Peyer's patch (tissue), 4 donors: ENCODE data around the gene KCNAB3. TPM values are rescaled to one million over a fixed set of nuclear protein-coding genes. Genes with fewer than 3 reads are reported as not detected.

Source experiments
- DNase-seq, 3 donors: peaks; one replicate each; pipeline ENCODE4 v3.0.0-alpha.2; 2017 to 2019
- H3K27ac ChIP-seq, 4 donors: fragments of 200-600 bp; sonication (generic); one replicate each; pipeline ENCODE4 v1.5.1; 2016 to 2019
- H3K27me3 ChIP-seq, 2 donors: fragments of 200-600 bp; sonication (generic); one replicate each; pipeline ENCODE4 v1.5.1; 2019
- H3K36me3 ChIP-seq, 3 donors: fragments of 200-600 bp; sonication (generic); one replicate each; pipeline ENCODE4 v1.5.1; 2016 to 2019
- H3K4me1 ChIP-seq, 4 donors: fragments of 200-600 bp; sonication (generic); one replicate each; pipeline ENCODE4 v1.5.1; 2016 to 2019
- H3K4me3 ChIP-seq, 4 donors: fragments of 200-600 bp; sonication (generic); 1 replicate in 3 of 4; 2 replicates in 1 of 4; pipeline ENCODE4 v1.5.1; 2016 to 2019; ENCODE audit warnings: mild to moderate bottlenecking in 1 of 4
- H3K9me3 ChIP-seq, 4 donors: fragments of 200-600 bp; sonication (generic); one replicate each; pipeline ENCODE4 v1.5.1; 2016 to 2019; ENCODE audit warnings: mild to moderate bottlenecking in 1 of 4
- POLR2A ChIP-seq, 2 donors: fragments of 450-650 bp; IDR thresholded peaks; one replicate each; pipeline ENCODE4 v1.5.1; 2017; ENCODE audit warnings: antibody characterized with exemption in 2 of 2, mild to moderate bottlenecking in 2 of 2, moderate library complexity in 2 of 2
- total RNA-seq, 4 donors: library from RNA; depleted of rRNA; stranded (reverse); fragments of >200 nt; gene quantifications; one replicate each; pipeline ENCODE4 v1.1.0, GENCODE V29; 2016
- TF ChIP-seq, protein P1 (sequence below), 6 experiments: fragments of 450-650 bp in 4 of 6; fragments of 200-600 bp in 2 of 6; sonication (generic) in 1 of 6; IDR thresholded peaks; one replicate each; pipeline ENCODE4 v1.5.1; 2017 to 2019; ENCODE audit warnings: antibody characterized with exemption in 6 of 6, mild to moderate bottlenecking in 3 of 6, moderate library complexity in 1 of 6

Gene KCNAB3
- total RNA-seq, 4 donors from 2014 or later: 0.95 to 5.0 (median 2.7) TPM

DNA sequence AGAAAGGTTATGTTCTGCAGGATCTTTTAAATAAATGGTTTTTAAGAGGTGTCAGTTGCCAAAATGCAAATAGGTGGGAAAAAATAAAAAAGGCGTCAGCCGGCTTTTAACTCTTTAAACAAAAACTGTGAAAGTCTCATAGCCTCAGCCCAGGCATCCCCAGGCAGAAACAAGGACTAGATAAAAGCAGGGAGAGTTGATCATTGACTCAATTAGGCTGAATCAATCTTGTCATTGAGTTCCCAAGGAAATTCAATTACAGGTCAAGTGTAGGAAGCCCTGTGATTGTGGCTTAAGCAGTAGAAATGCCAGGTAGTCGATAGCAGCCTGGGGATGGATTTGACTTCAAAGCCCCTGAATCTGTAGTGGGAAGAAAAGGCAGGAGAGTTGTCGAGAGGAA, 42.0 kb upstream of the KCNAB3 start:
- no peak for DNase-seq
- Histone ChIP-seq H3K9me3 (peaks cover 0 to 12% (median 5%) of the 10 kb centered on the region in 4 donors), H3K36me3 (no peaks in the 10 kb centered on the region), H3K4me3 (no peak overlapping the region), H3K27me3 (no peaks in the 10 kb centered on the region), H3K27ac (no peak overlapping the region), H3K4me1 (no peaks in the 10 kb centered on the region)
- no peak for TF ChIP-seq POLR2A (IDR thresholded peaks at IDR 0.05)
- TF ChIP-seq, protein P1, sequence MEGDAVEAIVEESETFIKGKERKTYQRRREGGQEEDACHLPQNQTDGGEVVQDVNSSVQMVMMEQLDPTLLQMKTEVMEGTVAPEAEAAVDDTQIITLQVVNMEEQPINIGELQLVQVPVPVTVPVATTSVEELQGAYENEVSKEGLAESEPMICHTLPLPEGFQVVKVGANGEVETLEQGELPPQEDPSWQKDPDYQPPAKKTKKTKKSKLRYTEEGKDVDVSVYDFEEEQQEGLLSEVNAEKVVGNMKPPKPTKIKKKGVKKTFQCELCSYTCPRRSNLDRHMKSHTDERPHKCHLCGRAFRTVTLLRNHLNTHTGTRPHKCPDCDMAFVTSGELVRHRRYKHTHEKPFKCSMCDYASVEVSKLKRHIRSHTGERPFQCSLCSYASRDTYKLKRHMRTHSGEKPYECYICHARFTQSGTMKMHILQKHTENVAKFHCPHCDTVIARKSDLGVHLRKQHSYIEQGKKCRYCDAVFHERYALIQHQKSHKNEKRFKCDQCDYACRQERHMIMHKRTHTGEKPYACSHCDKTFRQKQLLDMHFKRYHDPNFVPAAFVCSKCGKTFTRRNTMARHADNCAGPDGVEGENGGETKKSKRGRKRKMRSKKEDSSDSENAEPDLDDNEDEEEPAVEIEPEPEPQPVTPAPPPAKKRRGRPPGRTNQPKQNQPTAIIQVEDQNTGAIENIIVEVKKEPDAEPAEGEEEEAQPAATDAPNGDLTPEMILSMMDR (IDR thresholded peaks at IDR 0.05): no peak

DNA sequence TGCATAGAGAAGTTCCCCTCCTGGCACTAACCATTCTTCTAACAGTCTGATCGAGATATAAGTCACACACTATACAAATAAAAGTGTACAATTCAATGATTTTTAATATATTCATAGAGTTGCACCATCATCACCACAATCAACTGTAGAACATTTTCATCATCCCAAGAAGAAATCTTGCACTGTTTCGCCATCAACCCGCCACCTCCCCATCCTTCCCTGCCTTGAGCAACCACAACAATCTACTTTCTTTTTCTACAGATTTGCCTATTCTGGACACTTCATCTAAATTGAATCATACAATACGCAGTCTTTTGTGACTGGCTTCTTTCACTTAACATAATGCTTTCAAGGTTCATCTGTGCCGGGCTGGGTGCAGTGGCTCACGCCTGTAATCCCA, 39.8 kb upstream of the KCNAB3 start:
- no peaks in the 10 kb centered on the region for H3K4me1 ChIP-seq
- peak in 1 of 3 donors; percentile 7 for DNase-seq
- H3K9me3 ChIP-seq: peaks cover 0 to under 1% (median 0%) of the 10 kb centered on the region in 4 donors
- no peak overlapping the region for H3K4me3 ChIP-seq
- no peaks in the 10 kb centered on the region for H3K36me3 ChIP-seq
- H3K27me3 ChIP-seq: no peaks in the 10 kb centered on the region
- no peak for TF ChIP-seq POLR2A (IDR thresholded peaks at IDR 0.05)
- TF ChIP-seq, protein P1 (IDR thresholded peaks at IDR 0.05): no peak
- H3K27ac ChIP-seq: no peak overlapping the region

DNA sequence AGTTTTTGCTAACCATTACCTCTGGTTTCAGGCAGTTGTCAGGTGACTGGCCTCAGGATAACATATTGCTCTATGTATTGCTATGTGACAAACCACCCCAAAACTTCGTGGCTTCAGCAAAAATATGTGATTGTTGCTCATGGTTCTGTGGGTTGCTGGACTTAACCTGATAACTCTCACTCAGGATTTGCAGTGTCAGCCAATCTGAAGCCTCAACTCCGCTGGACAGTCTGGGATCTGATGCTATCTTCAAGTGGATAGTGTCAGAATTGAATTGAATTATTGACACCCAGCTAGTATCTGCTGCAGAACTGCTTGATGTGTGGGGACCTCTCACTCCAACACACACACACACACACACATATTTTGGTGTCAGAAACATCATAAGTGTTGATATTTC, 38.1 kb upstream of the KCNAB3 start:
- H3K27me3 ChIP-seq: no peaks in the 10 kb centered on the region
- TF ChIP-seq, protein P1 (IDR thresholded peaks at IDR 0.05): no peak
- TF ChIP-seq POLR2A (IDR thresholded peaks at IDR 0.05): no peak
- no peaks in the 10 kb centered on the region for H3K9me3 ChIP-seq
- DNase-seq: peak in 1 of 3 donors; percentile 13
- no peaks in the 10 kb centered on the region for H3K4me1 ChIP-seq
- H3K36me3 ChIP-seq: no peaks in the 10 kb centered on the region
- H3K27ac ChIP-seq: no peak overlapping the region
- H3K4me3 ChIP-seq: no peak overlapping the region

DNA sequence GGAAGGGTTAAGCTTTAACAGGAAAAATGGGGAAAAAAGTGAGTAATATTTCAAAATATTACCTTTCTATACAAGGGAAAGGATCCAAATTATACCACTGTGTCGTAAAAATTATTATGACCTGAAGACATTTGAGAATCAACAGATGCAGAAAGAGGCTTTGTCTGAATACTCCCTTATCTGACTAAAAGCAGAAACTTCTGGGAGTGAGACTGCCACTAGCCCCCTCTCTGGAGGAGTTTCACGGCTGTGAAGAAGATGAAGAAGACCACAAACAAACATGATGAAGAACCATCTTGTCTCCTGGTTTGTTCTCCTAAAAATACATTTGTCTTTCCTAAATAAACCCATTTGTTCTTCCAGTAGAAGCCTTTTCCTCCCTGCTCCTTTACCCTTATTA, 31.8 kb upstream of the KCNAB3 start:
- DNase-seq: no peak
- no peaks in the 10 kb centered on the region for H3K4me1 ChIP-seq
- no peaks in the 10 kb centered on the region for H3K36me3 ChIP-seq
- no peak overlapping the region for H3K27ac ChIP-seq
- TF ChIP-seq, protein P1 (IDR thresholded peaks at IDR 0.05): no peak
- TF ChIP-seq POLR2A (IDR thresholded peaks at IDR 0.05): no peak
- no peaks in the 10 kb centered on the region for H3K27me3 ChIP-seq
- H3K4me3 ChIP-seq: no peak overlapping the region
- no peaks in the 10 kb centered on the region for H3K9me3 ChIP-seq

DNA sequence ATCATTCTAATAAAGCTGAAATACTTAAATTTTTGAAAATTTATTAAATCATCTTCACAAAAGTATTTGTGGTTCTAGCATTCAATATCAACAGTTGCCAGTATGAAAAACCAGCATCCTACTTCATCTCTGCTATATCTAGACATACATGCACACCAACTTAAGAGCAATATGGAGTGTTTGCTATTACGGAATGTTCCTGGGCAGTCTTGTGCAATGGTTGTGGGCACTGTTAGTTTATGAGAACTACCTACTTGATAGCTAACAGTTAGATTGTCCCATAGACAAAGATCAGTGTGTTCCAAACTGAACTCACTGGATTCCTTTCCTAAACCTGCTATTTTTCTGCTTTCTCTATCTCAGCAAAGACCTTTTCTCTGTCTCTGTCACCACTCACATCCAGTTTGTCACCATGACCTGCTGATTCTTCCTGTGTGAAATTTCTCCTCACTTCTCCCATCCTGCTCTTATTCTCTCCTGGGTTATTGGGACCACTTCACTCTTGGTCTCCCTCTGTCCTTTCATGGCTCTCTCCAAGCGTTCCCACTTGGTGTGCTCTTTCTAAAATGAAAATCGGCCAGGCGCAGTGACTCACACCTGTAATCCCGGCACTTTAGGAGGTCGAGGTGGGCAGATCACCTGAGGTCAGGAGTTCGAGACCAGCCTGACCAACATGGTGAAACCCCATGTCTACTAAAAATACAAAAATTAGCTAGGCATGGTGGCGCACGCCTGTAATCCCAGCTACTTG, 30.0 kb upstream of the KCNAB3 start:
- no peak overlapping the region for H3K27ac ChIP-seq
- no peaks in the 10 kb centered on the region for H3K9me3 ChIP-seq
- no peak for DNase-seq
- TF ChIP-seq POLR2A (IDR thresholded peaks at IDR 0.05): no peak
- H3K27me3 ChIP-seq: no peaks in the 10 kb centered on the region
- H3K4me1 ChIP-seq: no peaks in the 10 kb centered on the region
- no peaks in the 10 kb centered on the region for H3K36me3 ChIP-seq
- no peak overlapping the region for H3K4me3 ChIP-seq

- no peak for DNase-seq
- Histone ChIP-seq H3K9me3 (no peaks in the 10 kb centered on the region), H3K27ac (peak overlapping the region in 1 of 4 donors; percentile 27)
These were observed 26.7 kb upstream of the KCNAB3 start for GRCh38 chr17:7956228-7956965.

More at GRCh38 chr17:7956228-7956965, 26.7 kb upstream of the KCNAB3 start:
- H3K4me3 ChIP-seq: no peak overlapping the region
- no peak for TF ChIP-seq POLR2A (IDR thresholded peaks at IDR 0.05)
- TF ChIP-seq, protein P1 (IDR thresholded peaks at IDR 0.05): no peak
- H3K4me1 ChIP-seq: no peaks in the 10 kb centered on the region
- no peaks in the 10 kb centered on the region for H3K27me3 ChIP-seq
- H3K36me3 ChIP-seq: no peaks in the 10 kb centered on the region
